NCI-H1092 treated with DMSO at 0.1 percent for 48 hours (cell line): ENCODE measurements around the gene TNFRSF21.
A peak's percentile ranks its signal among the peaks of the same experiment; 100 is the strongest.
"Not testable (repeated sequence)": the region's sequence is repeated elsewhere in the genome, so short reads cannot be mapped to it uniquely, and the experiment has no call there.

Source experiments
- DNase-seq: peaks from one replicate; lab custom pipeline; 2025; lab: John Stamatoyannopoulos, UW

Gene TNFRSF21

DNA sequence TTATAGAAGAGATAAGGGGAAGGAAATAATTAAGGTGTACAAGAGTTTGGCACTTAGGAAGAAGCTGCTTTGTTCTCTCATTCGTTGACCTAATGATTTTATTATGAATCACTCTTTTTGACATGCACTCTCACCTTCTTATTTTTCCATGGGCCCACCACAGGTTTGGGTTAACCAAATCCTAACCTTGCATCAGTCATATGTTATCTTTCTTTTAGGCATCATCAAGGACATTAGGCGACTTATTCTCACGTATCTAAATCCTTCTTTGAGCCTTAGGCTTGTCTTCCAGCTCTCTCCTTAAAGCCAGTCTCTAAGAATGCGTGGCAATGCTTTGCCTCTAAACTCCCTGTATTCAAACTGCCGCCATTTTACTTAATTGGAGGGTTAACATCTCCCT, 58.3 kb downstream of the TNFRSF21 start:
- DNase-seq = no peak

DNA sequence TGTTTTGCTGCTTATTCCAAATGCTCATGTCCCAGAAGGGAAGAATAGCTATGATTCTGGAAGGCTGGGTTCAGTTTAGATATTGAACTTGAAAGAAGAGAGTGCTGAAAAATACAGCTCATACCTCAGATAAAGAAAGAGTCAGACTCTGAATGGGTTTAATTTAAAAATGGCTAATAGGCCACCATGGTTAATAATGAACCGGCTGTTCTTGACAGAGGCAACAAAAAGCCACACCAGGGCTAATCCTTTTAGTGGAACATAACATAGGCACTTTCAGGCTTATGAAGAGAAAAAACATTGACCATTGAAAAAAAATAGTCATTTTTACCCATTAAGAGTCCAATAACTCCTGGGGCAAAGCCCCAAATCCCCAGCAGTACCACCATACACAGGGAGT, 59.4 kb downstream of the TNFRSF21 start:
- no peak for DNase-seq

GRCh38 chr6:47248446-47248845, 61.3 kb downstream of the TNFRSF21 start:
- no peak for DNase-seq

DNA sequence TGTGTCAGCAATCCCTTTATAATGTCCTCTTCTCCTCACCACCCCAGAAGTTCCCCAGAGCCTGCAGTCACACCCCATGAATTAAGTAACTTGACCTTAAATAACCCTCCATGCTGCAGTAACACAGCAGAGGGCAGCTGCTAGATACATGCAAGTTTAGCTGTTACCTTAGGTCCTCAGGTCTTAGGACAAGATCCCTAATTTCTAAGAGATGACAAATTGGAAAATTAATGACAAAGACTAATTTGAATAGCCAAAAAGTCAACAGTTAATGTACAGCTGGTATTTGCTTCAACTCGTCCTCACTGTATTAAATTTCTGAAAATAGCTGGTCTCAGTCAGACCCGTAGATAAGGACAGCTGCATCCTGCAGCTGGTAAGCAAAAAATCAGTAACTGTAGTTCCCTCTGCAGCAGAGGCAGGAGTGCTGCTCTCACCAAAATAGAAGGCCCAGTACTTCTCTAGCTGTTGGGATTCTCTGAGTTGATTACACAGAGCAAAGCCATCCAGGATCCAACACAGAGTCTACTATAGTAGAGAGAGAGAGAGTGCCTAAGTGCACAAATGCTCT, 62.4 kb downstream of the TNFRSF21 start:
- peak; percentile 64 for DNase-seq

DNA sequence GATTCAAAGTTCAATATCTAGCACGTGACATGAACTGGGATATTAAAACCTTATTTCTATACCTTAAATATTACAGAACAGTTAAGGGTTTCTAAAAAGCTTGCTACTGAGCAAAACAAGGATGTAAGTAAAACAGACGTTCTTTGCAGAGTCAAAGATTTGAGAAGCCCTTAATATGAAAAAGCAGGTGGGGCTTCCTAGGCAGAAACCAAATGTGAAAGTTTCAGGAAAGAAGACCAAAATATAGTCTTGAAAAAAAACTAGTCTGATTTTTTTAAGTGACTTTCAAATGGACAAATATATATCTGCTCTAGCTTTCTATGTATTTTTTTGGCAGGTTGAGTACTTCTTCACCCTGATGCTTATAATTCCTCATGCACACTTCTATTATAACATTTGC, 63.2 kb downstream of the TNFRSF21 start:
- DNase-seq = no peak

GRCh38 chr6:47245745-47246371, 63.8 kb downstream of the TNFRSF21 start:
- DNase-seq = no peak

- no peak for DNase-seq
These were observed 67.0 kb downstream of the TNFRSF21 start for GRCh38 chr6:47242483-47243386.

DNA sequence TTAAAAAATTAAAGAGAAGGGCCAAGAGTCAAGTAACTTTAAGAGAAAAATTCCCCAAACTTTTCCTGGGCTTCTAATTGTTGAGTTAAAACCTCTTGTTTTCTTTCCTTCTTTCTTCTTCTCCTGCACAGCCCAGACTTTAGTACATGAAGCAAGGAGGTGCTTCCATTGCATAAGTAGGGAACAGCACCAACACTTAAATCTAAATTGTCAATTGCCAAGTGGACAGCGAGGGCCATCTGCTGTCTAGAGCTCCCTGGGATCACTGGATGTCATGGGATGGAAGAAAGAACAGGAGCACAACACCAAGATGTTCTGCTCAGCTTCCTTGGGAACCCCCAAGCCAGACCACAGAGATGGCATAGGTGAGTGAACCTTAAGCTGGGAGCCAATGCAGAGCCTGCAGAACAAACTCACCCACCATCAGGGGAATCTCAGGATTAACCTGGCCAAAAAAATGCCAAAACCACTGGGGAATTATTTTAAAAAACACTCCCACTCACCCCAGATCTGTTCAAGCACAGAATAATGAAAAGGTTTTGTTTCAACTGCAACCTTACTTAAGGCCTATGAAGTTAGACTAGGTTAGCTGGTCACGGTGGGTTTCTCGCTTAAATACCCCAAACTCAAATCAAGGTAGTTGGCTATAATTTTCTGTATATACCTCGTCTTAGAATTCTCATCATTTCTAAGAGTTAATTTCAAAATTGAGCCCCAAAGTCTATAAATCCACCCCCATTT, 67.8 kb downstream of the TNFRSF21 start:
- no peak for DNase-seq

- no peak for DNase-seq
These were observed 69.3 kb downstream of the TNFRSF21 start for GRCh38 chr6:47240277-47240890.

- DNase-seq = no peak
These were observed 70.2 kb downstream of the TNFRSF21 start for GRCh38 chr6:47239546-47239945.

- DNase-seq = no peak
These were observed 71.2 kb downstream of the TNFRSF21 start for GRCh38 chr6:47238456-47238995.

DNA sequence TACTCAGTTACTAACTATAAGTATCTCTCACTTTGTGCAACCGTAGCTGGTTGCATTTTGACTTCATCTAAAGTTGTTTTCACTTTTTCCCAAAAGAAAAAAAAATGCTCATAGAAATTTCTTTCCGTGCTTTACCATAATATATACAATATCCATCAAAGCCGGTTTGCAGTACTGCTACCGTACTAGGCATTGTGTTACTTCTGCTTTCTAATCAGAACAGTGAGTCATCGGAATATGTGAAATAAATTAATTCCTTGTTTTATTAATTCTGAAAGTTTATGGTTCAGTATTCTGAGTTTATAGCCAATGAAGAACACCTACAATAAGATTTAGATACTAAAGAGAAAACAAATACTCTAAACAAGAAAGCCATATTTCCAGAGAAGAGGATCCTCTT, 72.5 kb downstream of the TNFRSF21 start:
- DNase-seq = no peak

DNA sequence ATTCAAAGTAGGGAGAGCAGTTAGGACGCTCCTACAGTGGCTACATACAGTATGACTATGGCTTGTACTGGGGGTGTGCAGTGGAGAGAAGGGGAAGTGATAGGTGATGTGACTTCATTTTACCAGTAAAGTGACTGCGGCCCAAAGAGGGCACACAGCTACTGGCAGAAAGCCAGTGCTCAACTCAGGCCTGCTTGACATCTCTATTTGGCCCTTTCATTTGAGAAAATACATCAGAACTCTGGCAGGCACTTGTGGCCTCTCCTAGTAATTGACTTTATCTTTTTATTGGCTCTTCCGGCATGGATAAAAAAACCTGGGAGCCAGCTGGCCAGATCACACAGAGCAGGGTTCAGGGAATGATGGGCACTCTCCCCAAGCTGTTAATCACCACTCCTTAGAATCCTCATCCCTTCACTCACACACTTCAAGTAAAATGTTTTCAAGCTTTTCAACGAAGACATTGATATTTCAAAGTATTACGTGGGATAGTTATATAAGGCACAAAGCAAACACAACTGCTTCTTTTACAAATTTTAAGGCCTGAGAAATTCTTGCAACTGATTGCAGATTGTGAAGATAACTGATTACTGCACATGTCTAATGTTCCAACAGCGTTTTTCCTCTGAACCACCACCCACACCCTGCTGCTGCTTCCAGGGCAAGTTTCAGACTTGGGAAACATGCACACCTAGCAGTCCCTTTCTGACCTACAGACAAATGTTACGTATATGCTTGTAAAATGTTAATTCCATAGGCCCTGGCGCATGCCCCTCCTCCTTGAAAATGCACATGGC, 73.5 kb downstream of the TNFRSF21 start:
- DNase-seq = peak; percentile 93

DNA sequence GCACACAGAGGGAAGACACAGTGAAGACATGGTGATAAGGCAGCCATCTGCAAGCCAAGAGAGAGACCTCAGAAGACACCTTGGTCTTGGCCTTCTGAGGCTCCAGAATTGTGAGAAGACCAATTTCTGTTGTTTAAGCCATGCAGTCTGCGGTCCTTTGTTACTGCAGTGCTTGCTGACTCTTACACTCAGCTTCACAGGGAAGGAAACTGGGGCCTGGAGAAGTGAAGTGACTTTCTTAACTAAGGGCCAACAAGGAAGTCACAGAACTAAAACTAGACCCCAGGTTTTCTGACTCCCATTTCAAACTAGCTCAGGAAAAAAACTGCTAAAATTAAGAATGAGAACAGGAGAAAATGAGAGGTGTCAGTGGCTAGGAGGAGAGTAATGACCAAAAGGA, 74.3 kb downstream of the TNFRSF21 start:
- no peak for DNase-seq

DNA sequence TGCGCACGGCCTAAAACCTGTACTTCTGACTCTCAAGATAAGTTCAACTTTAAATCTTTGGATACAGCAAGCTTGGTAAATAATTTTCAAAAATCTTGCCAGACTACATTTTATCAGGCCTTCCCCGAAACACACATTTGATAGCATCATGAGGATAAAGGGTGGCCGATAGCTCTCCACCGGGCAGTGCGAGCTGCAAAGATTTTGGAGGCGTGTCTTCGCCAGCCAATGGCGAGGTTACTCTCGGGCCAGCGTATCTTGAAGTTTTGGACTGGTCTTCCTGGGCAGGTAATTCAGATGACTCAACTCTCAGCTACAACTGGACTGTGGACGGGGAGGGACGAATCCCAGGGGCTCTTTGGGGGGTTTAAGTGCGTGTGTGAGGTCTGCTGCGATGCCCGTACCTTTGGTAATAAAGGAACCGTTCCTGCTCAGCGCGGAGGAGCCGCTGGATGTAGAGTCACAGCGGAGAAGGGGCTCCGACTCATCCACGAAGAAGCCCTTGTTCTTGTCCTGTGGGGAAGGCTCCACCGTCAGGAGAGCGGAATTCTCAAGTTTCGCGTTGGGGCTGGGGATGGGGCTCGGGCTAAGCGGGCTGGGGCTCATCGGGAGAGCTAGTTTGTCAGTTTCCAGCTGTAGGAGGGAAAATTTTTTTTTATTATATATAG, 75.3 kb downstream of the TNFRSF21 start:
- no peak for DNase-seq

GRCh38 chr6:47231151-47231550, 78.6 kb downstream of the TNFRSF21 start:
- DNase-seq = no peak

GRCh38 chr6:47230579-47230978, 79.1 kb downstream of the TNFRSF21 start:
- no peak for DNase-seq

DNA sequence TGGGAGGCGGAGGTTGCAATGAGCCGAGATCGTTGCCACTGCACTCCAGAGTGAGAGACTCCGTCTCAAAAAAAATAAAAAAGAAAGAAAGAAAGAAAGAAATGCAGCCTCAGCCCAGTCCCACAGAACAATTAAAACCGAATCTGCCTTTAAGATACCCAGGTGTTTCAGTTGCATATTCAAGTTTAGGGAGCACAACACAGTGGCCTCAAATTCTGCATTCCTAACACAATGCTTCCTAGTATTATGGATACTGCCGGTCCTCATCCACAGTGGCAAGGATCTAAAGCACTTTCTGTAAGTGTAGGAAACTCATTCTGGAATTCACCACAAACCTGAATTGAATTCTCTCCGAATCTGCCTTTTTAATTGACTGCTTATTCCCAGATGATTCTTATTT, 80.5 kb downstream of the TNFRSF21 start:
- DNase-seq = no peak

- not testable (repeated sequence) for DNase-seq
These were observed 81.6 kb downstream of the TNFRSF21 start for GRCh38 chr6:47228093-47228492.

GRCh38 chr6:47223251-47223650, 86.5 kb downstream of the TNFRSF21 start:
- not testable (repeated sequence) for DNase-seq
